Vagina (tissue), 2 donors: ENCODE data around the gene VSX2. TPM values are rescaled to one million over a fixed set of nuclear protein-coding genes. Genes with fewer than 3 reads are reported as not detected.

Experiments
- DNase-seq, 2 donors: peaks; one replicate each; pipeline ENCODE4 v3.0.0-alpha.2; 2017; ENCODE audit errors: extremely low spot score in 2 of 2
- H3K27ac ChIP-seq: fragments of 200-600 bp; sonication (generic); one replicate; pipeline ENCODE4 v1.5.1; 2019
- H3K27me3 ChIP-seq: fragments of 200-600 bp; sonication (generic); one replicate; pipeline ENCODE4 v1.5.1; 2019
- H3K36me3 ChIP-seq, 2 donors: fragments of 200-600 bp; sonication (generic); one replicate each; pipeline ENCODE4 v1.5.1; 2017 to 2019
- H3K4me1 ChIP-seq: fragments of 200-600 bp; sonication (generic); one replicate; pipeline ENCODE4 v1.5.1; 2019
- H3K4me3 ChIP-seq, 2 donors: fragments of 200-600 bp; sonication (generic); 1 replicate in 1 of 2; 2 replicates in 1 of 2; pipeline ENCODE4 v1.5.1; 2016 to 2019
- H3K9me3 ChIP-seq: fragments of 200-600 bp; sonication (generic); one replicate; pipeline ENCODE4 v1.5.1; 2019
- CTCF ChIP-seq, 3 experiments: fragments of 450-650 bp in 2 of 3; fragments of 200-600 bp in 1 of 3; sonication (generic) in 1 of 3; IDR thresholded peaks; one replicate each; pipeline ENCODE4 v1.5.1; 2017 to 2019; ENCODE audit warnings: antibody characterized with exemption in 3 of 3, mild to moderate bottlenecking in 2 of 3, moderate library complexity in 2 of 3
- POLR2A ChIP-seq, 2 donors: fragments of 450-650 bp; IDR thresholded peaks; one replicate each; pipeline ENCODE4 v1.6.1; 2017; ENCODE audit warnings: antibody characterized with exemption in 2 of 2, mild to moderate bottlenecking in 2 of 2, moderate library complexity in 2 of 2
- POLR2AphosphoS5 ChIP-seq, 2 donors: sonication (generic); formaldehyde crosslinking; IDR thresholded peaks; one replicate each; pipeline ENCODE4 v1.9.0; 2017; ENCODE audit warnings: antibody characterized with exemption in 2 of 2, mild to moderate bottlenecking in 2 of 2, low read depth in 1 of 2; ENCODE audit not compliant: insufficient read depth in 1 of 2
- intact Hi-C: fragments of 100-400 bp; cut with DNase I; formaldehyde crosslinking; loops from one replicate; pipeline ENCODE4 v1.15.1; 2023
- total RNA-seq: library from RNA; depleted of rRNA; stranded (reverse); fragments of >200 nt; gene quantifications from one replicate; pipeline ENCODE4 v1.2.3, GENCODE V29; 2016

VSX2 gene
- total RNA-seq, 1 donor from 2014 or later = not detected

GRCh38 chr14:74299061-74299545, 59.9 kb downstream of the VSX2 start:
- intact Hi-C loops = no loop called here
- DNase-seq = no peak
- Histone ChIP-seq H3K27ac (no peak overlapping the region), H3K27me3 (no peaks in the 10 kb centered on the region), H3K9me3 (no peaks in the 10 kb centered on the region), H3K36me3 (peaks cover 0 to 48% of the 10 kb centered on the region in 2 donors), H3K4me1 (peaks cover 43% of the 10 kb centered on the region), H3K4me3 (no peak overlapping the region)
- TF ChIP-seq POLR2AphosphoS5 (IDR thresholded peaks at IDR 0.05; ENCODE audit: insufficient read depth in 1 of 2, low read depth in 1 of 2) (peak in 1 of 2 donors; percentile 53), POLR2A (IDR thresholded peaks at IDR 0.05) (no peak), CTCF (IDR thresholded peaks at IDR 0.05) (no peak)

DNA sequence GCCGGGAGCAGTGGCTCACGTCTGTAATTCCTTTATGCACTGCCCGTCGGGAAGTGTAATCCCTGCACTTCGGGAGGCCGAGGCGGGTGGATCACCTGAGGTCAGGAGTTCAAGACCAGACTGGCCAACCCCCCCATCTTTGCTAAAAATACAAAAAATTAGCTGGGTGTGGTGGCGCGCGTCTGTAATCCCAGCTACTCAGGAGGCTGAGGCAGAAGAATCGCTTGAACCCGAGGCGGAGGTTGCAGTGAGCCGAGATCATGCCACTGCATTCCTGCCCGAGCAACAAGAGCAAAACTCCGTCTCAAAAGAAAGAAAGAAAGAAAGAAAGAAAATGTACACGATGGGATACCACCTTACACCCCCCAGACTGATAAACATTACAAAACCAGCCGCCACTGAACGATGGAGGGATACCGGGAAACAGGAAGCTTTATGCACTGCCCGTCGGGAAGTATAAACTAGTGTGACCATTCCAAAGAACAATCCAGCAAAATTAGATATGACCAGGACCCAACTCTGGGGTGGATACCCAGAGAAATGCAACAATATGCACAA, 62.4 kb downstream of the VSX2 start:
- Histone ChIP-seq H3K9me3 (no peaks in the 10 kb centered on the region), H3K27me3 (no peaks in the 10 kb centered on the region), H3K4me3 (peak overlapping the region; percentile 64 to 99), H3K4me1 (peaks cover 43% of the 10 kb centered on the region), H3K27ac (no peak overlapping the region), H3K36me3 (peaks cover 0 to 29% of the 10 kb centered on the region in 2 donors)
- intact Hi-C loops = no loop called here
- no peak for DNase-seq
- no peak for TF ChIP-seq POLR2AphosphoS5 (IDR thresholded peaks at IDR 0.05; ENCODE audit: insufficient read depth in 1 of 2, low read depth in 1 of 2)
- no peak for TF ChIP-seq CTCF (IDR thresholded peaks at IDR 0.05)
- TF ChIP-seq POLR2A (IDR thresholded peaks at IDR 0.05) = no peak

DNA sequence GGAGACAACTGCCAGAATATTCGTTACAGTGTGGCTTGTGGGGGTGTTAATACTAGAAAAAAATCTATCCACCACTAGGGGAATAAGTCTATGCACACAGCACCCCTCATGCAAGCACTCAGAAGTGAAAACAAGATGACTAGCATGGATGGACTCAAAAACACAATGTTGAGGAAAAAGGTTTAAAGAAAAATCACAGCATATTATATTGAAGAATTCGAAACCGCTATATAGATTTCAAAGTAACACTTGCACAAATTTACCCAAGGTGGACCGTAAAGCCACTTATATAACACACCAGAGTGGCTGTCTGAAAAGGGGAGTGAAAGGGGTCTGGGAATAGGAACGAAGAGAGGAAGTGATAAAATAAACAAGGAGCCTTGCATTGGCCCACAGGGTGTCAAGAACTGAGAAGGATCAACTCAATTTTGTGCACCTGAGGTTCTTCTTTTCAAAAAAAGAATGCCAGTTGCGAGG, 62.9 kb downstream of the VSX2 start:
- TF ChIP-seq POLR2A (IDR thresholded peaks at IDR 0.05) = no peak
- peak in 2 of 3 experiments; percentile 11 to 22 for TF ChIP-seq CTCF (IDR thresholded peaks at IDR 0.05)
- no peak for DNase-seq
- H3K27ac ChIP-seq = peak overlapping the region; percentile 92
- H3K4me1 ChIP-seq = peaks cover 43% of the 10 kb centered on the region
- H3K27me3 ChIP-seq = no peaks in the 10 kb centered on the region
- intact Hi-C loops = no loop called here
- peak overlapping the region; percentile 64 to 99 for H3K4me3 ChIP-seq
- peaks cover 0 to 24% of the 10 kb centered on the region in 2 donors for H3K36me3 ChIP-seq
- H3K9me3 ChIP-seq = no peaks in the 10 kb centered on the region

GRCh38 chr14:74302634-74303569, 63.7 kb downstream of the VSX2 start, which contains the start of gene ABCD4:
TSS of gene ABCD4 (minus strand) at chr14:74302934. CDS start at chr14:74302912, 22 bp downstream.
- TF ChIP-seq POLR2AphosphoS5 (IDR thresholded peaks at IDR 0.05; ENCODE audit: insufficient read depth in 1 of 2, low read depth in 1 of 2) (peak; percentile 80 to 86), POLR2A (IDR thresholded peaks at IDR 0.05) (no peak), CTCF (IDR thresholded peaks at IDR 0.05) (peak; percentile 15 to 76 (median 32))
- H3K4me1 ChIP-seq = peaks cover 43% of the 10 kb centered on the region
- intact Hi-C loops = no loop called here

More at GRCh38 chr14:74302634-74303569, 63.7 kb downstream of the VSX2 start, which contains the start of gene ABCD4:
- peak in 1 of 2 donors; percentile 91 for DNase-seq
- H3K27me3 ChIP-seq = no peaks in the 10 kb centered on the region
- H3K9me3 ChIP-seq = no peaks in the 10 kb centered on the region
- H3K36me3 ChIP-seq = peaks cover 0 to 17% of the 10 kb centered on the region in 2 donors
- peak within 1 kb of the TSS; percentile 64 to 99 for H3K4me3 ChIP-seq
- peak within 1 kb of the TSS; percentile 92 for H3K27ac ChIP-seq
